ENCODE results near the gene HNRNPA1.

DNA sequence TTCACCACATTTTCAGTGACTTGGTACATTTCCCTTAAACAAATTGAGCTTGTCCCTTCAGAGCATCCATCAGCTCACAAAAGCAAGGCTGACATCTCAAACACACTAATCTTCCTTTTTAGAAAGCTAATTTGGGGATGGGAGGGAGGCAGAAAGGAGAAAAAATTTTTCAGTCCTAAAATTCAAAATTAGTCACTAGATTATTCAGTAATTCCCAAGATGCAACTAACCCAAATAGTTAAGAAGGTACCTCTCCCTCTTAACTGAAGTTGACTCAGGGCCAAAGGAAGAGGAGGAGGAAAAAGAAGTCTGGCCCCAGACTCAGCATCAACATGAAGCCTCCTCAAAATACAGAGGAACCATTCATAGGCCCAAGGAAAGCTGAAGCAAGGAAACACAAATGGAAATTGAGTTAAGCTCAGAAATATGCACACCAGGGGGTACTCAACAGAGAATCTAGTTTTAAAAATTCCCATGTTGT lies 22.3 kb upstream of the HNRNPA1 start:
- TF ChIP-seq, protein P1, sequence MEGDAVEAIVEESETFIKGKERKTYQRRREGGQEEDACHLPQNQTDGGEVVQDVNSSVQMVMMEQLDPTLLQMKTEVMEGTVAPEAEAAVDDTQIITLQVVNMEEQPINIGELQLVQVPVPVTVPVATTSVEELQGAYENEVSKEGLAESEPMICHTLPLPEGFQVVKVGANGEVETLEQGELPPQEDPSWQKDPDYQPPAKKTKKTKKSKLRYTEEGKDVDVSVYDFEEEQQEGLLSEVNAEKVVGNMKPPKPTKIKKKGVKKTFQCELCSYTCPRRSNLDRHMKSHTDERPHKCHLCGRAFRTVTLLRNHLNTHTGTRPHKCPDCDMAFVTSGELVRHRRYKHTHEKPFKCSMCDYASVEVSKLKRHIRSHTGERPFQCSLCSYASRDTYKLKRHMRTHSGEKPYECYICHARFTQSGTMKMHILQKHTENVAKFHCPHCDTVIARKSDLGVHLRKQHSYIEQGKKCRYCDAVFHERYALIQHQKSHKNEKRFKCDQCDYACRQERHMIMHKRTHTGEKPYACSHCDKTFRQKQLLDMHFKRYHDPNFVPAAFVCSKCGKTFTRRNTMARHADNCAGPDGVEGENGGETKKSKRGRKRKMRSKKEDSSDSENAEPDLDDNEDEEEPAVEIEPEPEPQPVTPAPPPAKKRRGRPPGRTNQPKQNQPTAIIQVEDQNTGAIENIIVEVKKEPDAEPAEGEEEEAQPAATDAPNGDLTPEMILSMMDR (IDR thresholded peaks at IDR 0.05), result no peak
- no peak for TF ChIP-seq EZH2 (IDR thresholded peaks at IDR 0.05; ENCODE audit: borderline replicate concordance, insufficient read depth, low read depth, low read length, poor library complexity, severe bottlenecking)
